AG04450 (cell line): ENCODE data around the gene CCDC158. TPM values are rescaled to one million over a fixed set of nuclear protein-coding genes. Genes with fewer than 3 reads are reported as not detected.

ENCODE experiments used
- CTCF ChIA-PET: fragments of 300-600, 350-600 bp; formaldehyde crosslinking; extraction: SDS; loops from one replicate; lab custom pipeline; 2022; ENCODE audit warnings: antibody characterized with exemption, inconsistent platforms; lab: Charles Lee
- POLR2A ChIA-PET: fragments of 350-600 bp; formaldehyde crosslinking; extraction: SDS; loops from one replicate; lab custom pipeline; 2021; ENCODE audit warnings: antibody characterized with exemption, inconsistent platforms; lab: Yijun Ruan, JAX
- DNase-seq: peaks from one replicate; pipeline ENCODE4 v3.0.0-alpha.2; 2011; ENCODE audit warnings: low read depth, low spot score
- H3K27ac ChIP-seq: one replicate; pipeline ENCODE4 v1.5.1; 2012; ENCODE audit warnings: low read depth, low read length, control low read depth
- H3K27me3 ChIP-seq: one replicate; pipeline ENCODE4 v1.6.0; 2012; ENCODE audit warnings: low read length; ENCODE audit not compliant: control insufficient read depth, insufficient read depth
- H3K4me3 ChIP-seq: 2 replicates; pipeline ENCODE4 v1.5.1; 2011; ENCODE audit warnings: mild to moderate bottlenecking, low read depth, low read length, control low read depth
- H3K9me3 ChIP-seq: 2 replicates; pipeline ENCODE4 v1.5.1; 2012; ENCODE audit warnings: low read length; ENCODE audit not compliant: control insufficient read depth, insufficient read depth
- CTCF ChIP-seq: IDR thresholded peaks from 2 replicates; pipeline ENCODE4 v1.5.1; 2011; ENCODE audit warnings: low read depth, low read length, control low read depth, inconsistent platforms
- polyA plus RNA-seq: library from polyadenylated mRNA; depleted of rRNA; stranded (reverse); fragments of >200 nt; gene quantifications from 2 replicates; pipeline ENCODE4 v1.2.3, GENCODE V29; 2011

CCDC158 gene
- polyA plus RNA-seq, 1 experiment, result not detected

- ChIA-PET POLR2A (no interaction called here), CTCF (interaction anchor here (6.1 kb wide), 1 partner anchor 196 kb away, joined by 205 read pairs; no protein-coding TSS in a partner anchor)
- H3K27me3 ChIP-seq, result peaks cover 1% of the 10 kb centered on the region
- H3K4me3 ChIP-seq, result no peak overlapping the region
- H3K9me3 ChIP-seq, result peaks cover 2% of the 10 kb centered on the region; the same call in 1 of the 2 replicates
- no peak for TF ChIP-seq CTCF
- no peak for DNase-seq
- H3K27ac ChIP-seq, result no peak overlapping the region
Observed at GRCh38 chr4:76375703-76376102, 45.2 kb downstream of the CCDC158 start.

- ChIA-PET CTCF (interaction anchor here (0.6 to 6.1 kb wide), 5 partner anchors 29 to 862 kb away, joined by 3 to 205 read pairs (median 4); no protein-coding TSS in a partner anchor), POLR2A (no interaction called here)
- TF ChIP-seq CTCF, result no peak
- H3K4me3 ChIP-seq, result no peak overlapping the region
- no peak overlapping the region for H3K27ac ChIP-seq
- peaks cover 2% of the 10 kb centered on the region for H3K27me3 ChIP-seq
- H3K9me3 ChIP-seq, result no peaks in the 10 kb centered on the region
- DNase-seq, result no peak
Observed at GRCh38 chr4:76374798-76375197, 46.1 kb downstream of the CCDC158 start.

- peaks cover 2% of the 10 kb centered on the region for H3K27me3 ChIP-seq
- no peak for DNase-seq
- no peak overlapping the region for H3K4me3 ChIP-seq
- POLR2A ChIA-PET, result no interaction called here
- CTCF ChIA-PET, result interaction anchor here (0.6 to 6.1 kb wide), 5 partner anchors 28 to 863 kb away, joined by 3 to 205 read pairs (median 4); no protein-coding TSS in a partner anchor
- TF ChIP-seq CTCF, result no peak
- no peaks in the 10 kb centered on the region for H3K9me3 ChIP-seq
- no peak overlapping the region for H3K27ac ChIP-seq
Observed at GRCh38 chr4:76373919-76374552, 46.9 kb downstream of the CCDC158 start.

GRCh38 chr4:76366737-76367136 is 54.2 kb downstream of the CCDC158 start:
- Histone ChIP-seq H3K27ac (no peak overlapping the region), H3K4me3 (no peak overlapping the region), H3K27me3 (peaks cover 17% of the 10 kb centered on the region), H3K9me3 (no peaks in the 10 kb centered on the region)
- no peak for DNase-seq
- ChIA-PET CTCF (interaction anchor here (1.8 kb wide), 1 partner anchor 11 kb away, joined by 6 read pairs; no protein-coding TSS in a partner anchor), POLR2A (no interaction called here)
- TF ChIP-seq CTCF, result no peak

- no peak for TF ChIP-seq CTCF
- POLR2A ChIA-PET, result no interaction called here
Observed at GRCh38 chr4:76365636-76366035, 55.3 kb downstream of the CCDC158 start.

More at GRCh38 chr4:76365636-76366035, 55.3 kb downstream of the CCDC158 start:
- CTCF ChIA-PET, result interaction anchor here (0.7 to 1.1 kb wide), 2 partner anchors 12 to 186 kb away, joined by 3 to 6 read pairs; no protein-coding TSS in a partner anchor
- H3K9me3 ChIP-seq, result no peaks in the 10 kb centered on the region
- no peak for DNase-seq
- no peak overlapping the region for H3K4me3 ChIP-seq
- no peak overlapping the region for H3K27ac ChIP-seq
- H3K27me3 ChIP-seq, result peaks cover 15% of the 10 kb centered on the region
